Omental fat pad (tissue), 4 donors: ENCODE data around the gene PDE4A. TPM values are rescaled to one million over a fixed set of nuclear protein-coding genes. Genes with fewer than 3 reads are reported as not detected.
"Not testable (repeated sequence)": the region's sequence is repeated elsewhere in the genome, so short reads cannot be mapped to it uniquely, and the experiment has no call there.

Experiments
- ATAC-seq: fragments of 150-250 bp; one replicate; pipeline ENCODE4 v1.9.1; 2016; ENCODE audit warnings: mild to moderate bottlenecking, moderate library complexity; ENCODE audit not compliant: low FRiP score
- DNase-seq: peaks from one replicate; pipeline ENCODE4 v3.0.0-alpha.2; 2019; ENCODE audit warnings: low spot score
- CTCF ChIP-seq, 3 donors: fragments of 450-650 bp; IDR thresholded peaks; one replicate each; pipeline ENCODE4 v1.5.1; 2016 to 2017; ENCODE audit warnings: antibody characterized with exemption in 3 of 3, mild to moderate bottlenecking in 3 of 3, moderate library complexity in 2 of 3
- total RNA-seq, 4 donors: library from RNA; depleted of rRNA; stranded (reverse); fragments of >200 nt; gene quantifications; one replicate each; pipeline ENCODE4 v1.1.0, GENCODE V29; 2016

PDE4A gene
- total RNA-seq, 4 donors from 2014 or later, result 9.8 to 30.3 (median 16.2) TPM

- ATAC-seq (no peak), DNase-seq (no peak)
- no peak for TF ChIP-seq CTCF (IDR thresholded peaks at IDR 0.05)
These were observed 15.2 kb upstream of the PDE4A start for GRCh38 chr19:10404888-10405820.

GRCh38 chr19:10406191-10406590, 14.1 kb upstream of the PDE4A start:
- no peak for TF ChIP-seq CTCF (IDR thresholded peaks at IDR 0.05)
- no peak for DNase-seq
- no peak for ATAC-seq

GRCh38 chr19:10407096-10407495, 13.2 kb upstream of the PDE4A start:
- ATAC-seq, result no peak
- no peak for TF ChIP-seq CTCF (IDR thresholded peaks at IDR 0.05)
- DNase-seq, result no peak

GRCh38 chr19:10408511-10409283, 11.6 kb upstream of the PDE4A start:
- DNase-seq (no peak), ATAC-seq (no peak)
- no peak for TF ChIP-seq CTCF (IDR thresholded peaks at IDR 0.05)

- DNase-seq, ATAC-seq: not testable (repeated sequence)
These were observed 9.1 kb upstream of the PDE4A start for GRCh38 chr19:10411224-10411623.

- no peak for TF ChIP-seq CTCF (IDR thresholded peaks at IDR 0.05)
- ATAC-seq (no peak), DNase-seq (no peak)
These were observed 7.9 kb upstream of the PDE4A start for GRCh38 chr19:10412257-10412977.

GRCh38 chr19:10416083-10416379, 4.3 kb upstream of the PDE4A start:
- TF ChIP-seq CTCF (IDR thresholded peaks at IDR 0.05), result no peak
- DNase-seq, result no peak
- ATAC-seq, result no peak
